ENCODE results near the gene TVP23A. TPM values are rescaled to one million over a fixed set of nuclear protein-coding genes. Genes with fewer than 3 reads are reported as not detected.

Gene TVP23A
- polyA plus RNA-seq, 3 donors = 0.06 to 0.17 (median 0.08) TPM

GRCh38 chr16:10836174-10836853, 17.7 kb upstream of the TVP23A start:
- H3K4me2 ChIP-seq (replicated peaks; ENCODE audit: extremely low read depth, low read length, poor library complexity, severe bottlenecking) = no peak overlapping the region
- H2AFZ ChIP-seq (ENCODE audit: insufficient read depth, low read depth, low read length, poor library complexity, severe bottlenecking) = no peak overlapping the region
- no peak for TF ChIP-seq CTCF (IDR thresholded peaks at IDR 0.05)
- H3K27me3 ChIP-seq (ENCODE audit: control insufficient read depth in 2 of 2, insufficient read depth in 2 of 2, low read length in 2 of 2) = no peaks in the 10 kb centered on the region
- H3K9me3 ChIP-seq (replicated peaks in 1 of 2; ENCODE audit: control insufficient read depth in 1 of 2, insufficient read depth in 1 of 2, low read length in 2 of 2) = no peaks in the 10 kb centered on the region
- no peaks in the 10 kb centered on the region for H3K36me3 Mint-ChIP-seq
- H3K36me3 ChIP-seq (replicated peaks in 1 of 2; ENCODE audit: control insufficient read depth in 1 of 2, insufficient read depth in 2 of 2, low read length in 2 of 2) = no peaks in the 10 kb centered on the region
- no peak overlapping the region for H3K9ac ChIP-seq (ENCODE audit: insufficient read depth, low read length, poor library complexity, severe bottlenecking)
- no peak overlapping the region for H3K27ac Mint-ChIP-seq
- peaks cover 3 to 7% of the 10 kb centered on the region in 2 donors for H3K4me1 ChIP-seq (ENCODE audit: control insufficient read depth in 1 of 2, insufficient read depth in 2 of 2, low read length in 2 of 2)
- intact Hi-C loops (cut with micrococcal nuclease) = no loop called here
- H3K4me1 Mint-ChIP-seq = peaks cover 13% of the 10 kb centered on the region
- H4K20me1 ChIP-seq (ENCODE audit: insufficient read depth, low read length) = no peaks in the 10 kb centered on the region
- peak in 1 of 3 donors; percentile 21 for DNase-seq
- no peaks in the 10 kb centered on the region for H3K79me2 ChIP-seq (ENCODE audit: insufficient read depth, low read length)
- 100% methylated on average over 1 of the region's 1 CpG for WGBS (ENCODE audit: insufficient coverage)
- no peak overlapping the region for H3K4me3 ChIP-seq (replicated peaks in 1 of 3; ENCODE audit: low read depth in 2 of 3, low read length in 3 of 3)
- H3K4me3 Mint-ChIP-seq = no peak overlapping the region
- H3K27me3 Mint-ChIP-seq (ENCODE audit: low read depth in 3 of 3) = peaks cover 0 to 6% (median 4%) of the 10 kb centered on the region in 3 donors
- H3K9me3 Mint-ChIP-seq = peaks cover 0 to 3% (median 0%) of the 10 kb centered on the region in 7 donors
- H3K27ac ChIP-seq (ENCODE audit: low read depth in 1 of 2, low read length in 2 of 2) = no peak overlapping the region

GRCh38 chr16:10835281-10835931, 16.8 kb upstream of the TVP23A start:
- no peak overlapping the region for H3K27ac ChIP-seq (ENCODE audit: low read depth in 1 of 2, low read length in 2 of 2)
- TF ChIP-seq CTCF (IDR thresholded peaks at IDR 0.05) = no peak

More at GRCh38 chr16:10835281-10835931, 16.8 kb upstream of the TVP23A start:
- H3K36me3 Mint-ChIP-seq = no peaks in the 10 kb centered on the region
- peaks cover 0 to 6% (median 4%) of the 10 kb centered on the region in 3 donors for H3K27me3 Mint-ChIP-seq (ENCODE audit: low read depth in 3 of 3)
- Histone ChIP-seq H3K9ac (ENCODE audit: insufficient read depth, low read length, poor library complexity, severe bottlenecking) (no peak overlapping the region), H4K20me1 (ENCODE audit: insufficient read depth, low read length) (no peaks in the 10 kb centered on the region), H3K36me3 (replicated peaks in 1 of 2; ENCODE audit: control insufficient read depth in 1 of 2, insufficient read depth in 2 of 2, low read length in 2 of 2) (no peaks in the 10 kb centered on the region), H3K9me3 (replicated peaks in 1 of 2; ENCODE audit: control insufficient read depth in 1 of 2, insufficient read depth in 1 of 2, low read length in 2 of 2) (no peaks in the 10 kb centered on the region), H3K27me3 (ENCODE audit: control insufficient read depth in 2 of 2, insufficient read depth in 2 of 2, low read length in 2 of 2) (no peaks in the 10 kb centered on the region), H3K79me2 (ENCODE audit: insufficient read depth, low read length) (no peaks in the 10 kb centered on the region), H3K4me2 (replicated peaks; ENCODE audit: extremely low read depth, low read length, poor library complexity, severe bottlenecking) (no peak overlapping the region), H3K4me1 (ENCODE audit: control insufficient read depth in 1 of 2, insufficient read depth in 2 of 2, low read length in 2 of 2) (peaks cover 3 to 7% of the 10 kb centered on the region in 2 donors), H3K4me3 (replicated peaks in 1 of 3; ENCODE audit: low read depth in 2 of 3, low read length in 3 of 3) (no peak overlapping the region), H2AFZ (ENCODE audit: insufficient read depth, low read depth, low read length, poor library complexity, severe bottlenecking) (no peak overlapping the region)
- H3K4me1 Mint-ChIP-seq = peaks cover 13% of the 10 kb centered on the region
- no peak overlapping the region for H3K27ac Mint-ChIP-seq
- 100% methylated on average over 4 of the region's 7 CpGs for WGBS (ENCODE audit: insufficient coverage)
- peaks cover 0 to 3% (median 0%) of the 10 kb centered on the region in 7 donors for H3K9me3 Mint-ChIP-seq
- H3K4me3 Mint-ChIP-seq = no peak overlapping the region
- intact Hi-C loops (cut with micrococcal nuclease) = no loop called here
- no peak for DNase-seq
